DMS114 treated with DMSO at 0.1 percent for 48 hours (cell line): ENCODE results near the gene NCK2.
"Not testable (repeated sequence)": the region's sequence is repeated elsewhere in the genome, so short reads cannot be mapped to it uniquely, and the experiment has no call there.

Experiments
- DNase-seq: peaks from one replicate; lab custom pipeline; 2025; ENCODE audit not compliant: unreplicated experiment; lab: John Stamatoyannopoulos, UW

NCK2 gene

DNA sequence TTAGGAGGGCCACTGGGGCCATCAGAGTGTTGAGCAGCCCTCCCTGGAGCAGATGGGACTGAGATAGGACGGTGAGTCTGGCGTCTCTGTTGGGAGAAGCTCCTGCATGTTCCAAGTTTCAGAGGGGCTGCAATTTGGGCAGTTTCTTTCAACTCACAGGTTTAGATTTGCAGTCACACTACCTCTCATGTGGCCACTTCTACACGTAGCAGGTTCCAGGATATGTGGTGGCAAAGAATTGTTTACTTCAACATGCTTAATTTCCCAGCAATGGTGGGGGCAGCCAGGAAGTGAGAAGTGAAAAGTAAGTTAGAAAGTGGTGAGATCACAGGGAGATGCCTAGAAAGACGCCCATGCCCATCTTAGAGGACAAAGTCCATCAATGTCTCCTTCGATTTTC lies 9.3 kb downstream of the NCK2 start:
- no peak for DNase-seq

DNA sequence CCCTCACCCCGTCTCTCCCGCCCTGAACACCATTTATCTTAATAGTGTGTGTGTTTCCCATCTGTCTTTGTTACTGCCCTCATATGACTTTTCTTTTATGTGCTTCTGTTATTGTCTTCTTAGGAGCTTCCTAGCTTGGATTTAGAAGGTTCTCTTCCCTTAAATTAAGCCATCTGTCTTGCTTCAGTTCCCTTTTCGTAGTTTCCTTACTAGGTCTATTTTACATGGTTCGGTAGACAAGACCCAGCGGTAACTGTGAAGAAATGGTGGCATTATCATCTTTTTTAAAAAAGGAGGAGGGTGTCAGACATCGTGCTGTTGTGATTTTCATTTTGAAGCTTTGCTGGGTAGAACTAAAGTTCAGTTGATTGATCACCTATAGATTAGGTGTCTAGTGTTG lies 10.3 kb downstream of the NCK2 start:
- DNase-seq = no peak

DNA sequence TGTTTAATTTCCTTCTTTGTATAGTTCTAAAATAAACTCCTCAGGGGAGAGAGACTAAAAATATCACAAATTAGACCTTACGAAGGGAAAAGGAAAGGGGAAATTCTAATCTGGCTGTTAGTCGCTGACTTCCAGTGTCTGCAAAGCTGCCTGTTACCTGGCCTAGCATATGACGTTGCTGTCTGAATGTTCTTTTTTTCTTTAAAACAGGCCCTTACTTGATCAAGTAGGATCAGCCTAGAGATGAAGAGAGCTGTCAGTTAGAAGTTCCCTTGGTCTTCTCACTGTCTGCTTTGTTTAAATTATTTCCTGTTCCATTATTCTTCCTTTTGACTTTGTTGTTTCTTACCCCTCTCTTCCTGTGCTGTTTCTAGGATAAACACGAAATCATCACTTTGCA lies 11.2 kb downstream of the NCK2 start:
- DNase-seq = no peak

DNA sequence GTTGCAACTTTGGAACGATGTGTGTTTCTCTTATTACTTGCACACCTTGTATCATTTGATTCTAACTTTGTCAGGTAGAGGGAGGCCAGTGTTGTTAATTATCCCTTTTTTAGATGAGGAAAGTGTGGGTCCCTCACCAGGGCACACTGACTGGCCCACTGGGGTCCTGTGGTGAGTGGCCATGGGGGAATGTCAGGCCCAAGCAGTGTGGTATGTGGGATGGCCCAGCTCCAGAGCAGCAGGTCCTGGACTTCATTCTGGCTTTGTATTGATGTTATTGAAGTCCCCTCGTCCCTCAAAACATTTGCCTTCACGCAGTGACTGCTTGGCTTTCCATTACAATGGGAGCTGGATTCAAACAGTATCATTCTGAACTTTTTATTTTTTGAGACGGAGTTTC lies 11.7 kb downstream of the NCK2 start:
- DNase-seq = no peak

DNA sequence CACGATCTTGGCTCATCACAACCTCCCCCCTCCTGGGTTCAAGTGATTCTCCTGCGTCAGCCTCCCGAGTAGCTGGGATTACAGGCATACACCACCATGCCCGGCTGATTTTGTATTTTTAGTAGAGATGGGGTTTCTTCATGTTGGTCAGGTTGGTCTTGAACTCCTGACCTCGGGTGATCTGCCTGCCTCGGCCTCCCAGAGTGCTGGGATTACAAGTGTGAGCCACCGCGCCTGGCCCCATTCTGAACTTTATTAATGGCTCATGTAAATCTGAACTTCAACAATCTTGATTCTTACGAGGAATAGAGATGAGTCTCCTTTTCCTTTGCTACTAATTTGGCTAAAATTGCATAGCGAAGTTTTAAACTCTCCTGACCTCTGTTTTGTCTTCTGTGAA lies 12.2 kb downstream of the NCK2 start:
- not testable (repeated sequence) for DNase-seq

DNA sequence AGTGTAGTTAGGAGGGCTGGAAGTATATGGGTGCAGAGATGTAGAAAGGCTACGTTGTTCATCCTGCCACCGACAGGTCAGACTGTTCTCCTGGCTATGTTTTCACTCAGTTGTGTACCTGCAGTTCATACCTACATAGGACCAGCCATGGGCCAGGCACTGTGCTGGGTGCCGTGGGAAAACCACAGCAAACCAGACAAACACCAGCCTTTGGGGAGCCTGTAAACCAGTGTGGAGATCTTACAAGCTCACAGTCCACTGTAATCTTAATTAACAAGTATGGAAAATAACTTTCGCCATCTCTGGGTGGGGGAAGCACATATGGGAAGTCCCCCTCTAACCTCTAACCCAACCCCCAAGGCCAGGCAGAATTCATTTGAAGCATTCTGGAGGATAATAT lies 12.7 kb downstream of the NCK2 start:
- DNase-seq = no peak

DNA sequence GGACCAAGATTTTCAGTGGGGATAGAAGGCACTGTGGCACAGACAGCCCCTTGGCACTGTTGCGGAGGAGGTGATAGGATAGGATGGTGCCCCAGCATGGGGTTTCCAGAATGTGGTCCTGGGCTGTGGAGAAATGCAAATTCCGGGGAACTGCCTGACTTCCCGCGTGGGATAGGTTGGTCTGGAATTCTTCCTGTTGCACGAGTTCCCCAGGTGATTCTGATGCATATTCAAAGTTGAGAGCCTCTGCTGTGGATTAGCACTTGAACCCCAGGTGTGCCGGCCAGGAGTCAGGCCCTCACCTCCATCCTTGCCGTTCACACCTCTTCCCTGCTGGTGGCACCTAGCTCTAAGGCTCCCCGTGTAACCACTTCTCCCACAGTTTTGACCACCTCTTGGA lies 15.5 kb downstream of the NCK2 start:
- DNase-seq = no peak

DNA sequence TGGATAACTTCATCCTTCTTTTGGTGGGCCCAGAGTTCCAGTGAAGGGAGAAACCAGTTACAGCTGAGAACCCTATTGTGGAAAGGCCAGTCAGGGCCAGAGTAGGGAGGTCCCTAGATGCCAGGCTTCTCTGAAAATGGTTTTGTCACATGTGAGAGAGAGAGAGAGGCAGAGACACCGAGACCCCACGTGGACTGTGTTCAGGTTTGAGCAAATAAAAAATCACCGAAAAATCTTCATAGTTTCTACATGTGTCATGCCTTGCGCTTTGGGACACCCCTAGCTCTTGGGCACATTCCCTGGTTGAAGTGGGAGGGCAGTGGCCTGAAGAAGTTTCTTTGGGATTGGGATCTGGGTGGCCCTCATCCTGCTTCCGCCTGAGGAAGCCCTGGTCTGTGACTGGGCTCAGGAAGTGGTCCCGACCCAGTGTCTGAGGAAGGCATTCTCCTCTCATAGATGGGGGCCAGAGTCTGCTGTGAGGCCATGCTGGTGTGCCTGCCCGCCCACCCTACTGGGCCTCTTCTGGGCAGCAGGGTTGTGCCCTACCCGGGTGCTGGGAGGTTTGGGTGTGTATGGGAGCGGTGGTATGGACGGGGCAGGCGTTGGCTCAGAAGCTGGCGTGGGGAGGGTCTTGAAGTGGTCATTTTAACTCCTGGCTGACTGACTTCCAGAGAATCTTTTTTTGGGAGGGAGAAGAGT lies 16.1 kb downstream of the NCK2 start:
- DNase-seq = no peak

DNA sequence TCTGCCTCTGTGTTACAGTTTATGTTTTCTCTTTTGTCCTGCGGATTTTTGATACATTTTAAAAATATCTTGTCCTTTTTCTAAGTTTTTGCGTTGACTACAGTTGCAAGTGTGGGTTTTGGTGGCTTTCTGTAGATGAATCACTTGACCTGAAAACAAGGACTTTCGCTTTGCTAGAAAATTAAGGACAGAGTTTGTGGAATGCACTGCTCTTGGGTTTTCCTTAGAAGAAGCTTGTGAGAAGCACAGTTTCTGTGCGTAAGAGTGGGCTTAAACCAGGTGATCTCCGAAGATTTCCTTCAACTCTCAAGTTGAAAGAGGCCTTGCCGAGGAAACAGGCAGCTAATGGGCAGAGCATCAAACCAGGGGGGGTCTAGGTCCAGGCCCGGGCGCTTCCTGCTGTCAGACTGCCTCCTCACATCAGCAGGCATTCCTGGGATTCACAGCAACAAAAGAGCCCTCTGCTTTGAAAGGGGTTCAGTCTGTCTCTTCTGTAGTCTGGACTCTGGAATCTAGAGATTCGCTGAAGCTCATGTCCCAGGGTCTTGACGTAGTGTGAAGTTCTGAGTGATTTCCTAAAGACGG lies 17.3 kb downstream of the NCK2 start:
- no peak for DNase-seq

DNA sequence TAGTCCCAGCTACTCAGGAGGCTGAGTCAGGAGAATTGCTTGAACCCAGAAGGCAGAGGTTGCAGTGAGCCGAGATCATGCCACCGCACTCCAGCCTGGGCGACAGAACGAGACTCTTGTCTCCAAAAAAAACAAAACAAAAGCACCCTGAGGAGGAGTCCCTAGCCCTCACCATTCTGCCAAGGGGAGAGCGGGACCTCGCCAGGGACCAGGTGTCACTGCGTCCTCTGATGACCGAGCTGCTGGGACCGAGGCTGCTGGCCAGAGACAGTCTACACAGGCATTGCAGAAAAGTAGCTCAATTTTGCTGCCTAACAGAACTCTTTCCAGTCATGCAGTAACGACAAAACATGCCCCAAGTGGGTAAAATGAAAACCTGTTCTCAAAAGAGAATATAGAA lies 18.4 kb downstream of the NCK2 start:
- DNase-seq = no peak

DNA sequence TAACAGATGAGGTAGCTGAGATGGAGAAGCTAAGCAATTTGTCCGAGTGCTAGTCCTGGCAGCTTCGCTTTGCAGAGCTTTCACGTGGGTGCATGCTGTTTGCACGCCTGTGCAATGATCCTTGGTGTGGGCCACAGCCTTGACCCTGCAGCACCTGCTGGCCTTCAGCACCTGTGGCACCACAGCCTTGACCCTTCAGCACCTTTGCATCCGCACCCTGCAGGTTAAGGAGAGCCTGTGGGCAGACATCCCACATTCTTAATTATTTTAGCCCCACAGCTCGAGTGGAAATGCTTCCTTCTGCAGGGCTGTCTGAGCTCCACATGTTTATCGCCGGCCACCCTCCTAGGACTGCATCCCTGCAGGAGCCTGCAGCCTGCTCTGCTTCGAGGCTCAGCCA lies 19.3 kb downstream of the NCK2 start:
- DNase-seq = no peak

DNA sequence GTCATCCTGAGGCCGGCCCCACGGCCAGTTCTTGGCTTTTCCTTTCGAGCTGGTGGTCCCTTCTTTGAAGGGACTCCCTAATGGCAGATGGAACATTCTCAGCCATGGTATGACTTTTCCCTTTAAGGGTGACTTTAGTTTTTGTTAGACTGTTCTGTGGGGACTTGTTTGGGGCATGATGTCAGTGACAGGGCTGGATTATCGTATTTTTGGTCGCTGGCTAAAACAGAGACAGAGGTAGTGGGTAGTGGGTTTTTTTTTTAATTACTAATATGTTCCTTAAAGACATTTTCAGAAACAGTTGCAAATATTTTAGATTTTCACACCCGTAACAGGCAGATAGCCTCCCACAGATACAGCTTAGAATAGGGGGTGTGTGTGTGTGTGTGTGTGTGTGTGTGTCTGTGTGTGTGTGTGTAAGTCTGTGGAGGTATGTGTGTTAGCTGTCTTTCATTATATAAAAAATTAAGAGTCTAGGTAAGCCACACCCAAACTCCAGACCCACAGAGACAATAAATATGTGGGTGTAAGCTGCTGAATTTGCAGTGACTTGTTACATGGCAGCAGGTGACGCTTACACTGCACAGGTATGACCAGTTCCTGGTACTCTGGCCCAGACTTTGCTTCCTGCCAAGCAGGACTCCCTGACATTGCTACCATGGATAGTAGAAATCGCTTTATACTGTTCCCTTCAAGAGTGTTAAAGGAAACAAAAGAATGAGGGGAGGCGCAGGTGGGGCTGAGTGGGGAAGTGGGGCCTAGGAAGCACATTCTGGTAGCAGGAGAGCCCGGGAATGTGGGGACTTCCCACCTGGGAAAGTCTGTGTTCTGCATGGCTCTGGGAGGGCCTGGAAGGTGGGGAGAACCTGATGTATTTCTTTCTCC lies 20.9 kb downstream of the NCK2 start:
- no peak for DNase-seq

DNA sequence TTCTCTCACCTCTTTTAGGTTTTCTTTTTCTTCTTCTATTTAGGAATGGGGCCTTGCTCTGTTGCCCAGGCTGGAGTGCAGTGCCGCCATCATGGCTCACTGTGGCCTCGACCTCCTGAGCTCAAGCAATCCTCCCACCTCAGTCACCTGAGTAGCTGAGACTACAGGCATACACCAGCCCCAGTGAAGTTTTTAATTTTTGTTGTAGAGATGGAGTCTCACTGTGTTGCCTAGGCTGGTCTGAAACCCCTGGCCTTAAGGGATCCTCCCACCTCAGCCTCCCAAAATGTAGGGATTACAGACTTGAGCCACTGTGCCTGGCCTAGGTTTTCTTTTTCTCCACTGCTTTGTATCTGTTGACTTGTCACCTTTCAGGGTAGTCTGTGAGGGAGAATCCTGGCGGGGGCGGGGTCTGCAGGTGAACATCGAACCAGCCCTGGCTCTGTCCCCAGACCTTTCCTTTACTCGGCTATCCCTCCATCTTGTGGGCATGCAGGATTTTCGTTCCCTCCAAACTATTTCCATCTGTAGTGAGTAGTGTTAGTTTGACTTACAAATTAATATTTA lies 21.7 kb downstream of the NCK2 start:
- no peak for DNase-seq

DNA sequence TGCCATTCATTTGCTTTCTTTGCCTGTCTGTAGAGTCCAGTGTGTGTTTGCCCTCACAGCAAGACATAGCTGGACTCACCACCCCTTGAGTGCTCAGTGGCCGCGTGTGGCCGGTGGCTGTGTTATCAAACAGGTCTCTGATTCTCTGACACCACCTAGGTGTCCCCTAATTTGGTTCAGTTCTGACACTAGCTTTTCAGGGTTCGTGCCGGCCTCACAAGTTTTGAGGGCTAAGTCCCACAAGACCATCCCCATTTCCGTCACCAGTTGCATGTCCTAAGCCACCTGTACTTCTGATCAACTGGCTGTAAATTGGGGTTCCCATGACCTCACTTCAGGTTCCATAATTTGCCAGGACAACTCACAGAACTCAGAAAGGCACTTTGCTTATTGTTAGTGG lies 23.5 kb downstream of the NCK2 start:
- DNase-seq = no peak

DNA sequence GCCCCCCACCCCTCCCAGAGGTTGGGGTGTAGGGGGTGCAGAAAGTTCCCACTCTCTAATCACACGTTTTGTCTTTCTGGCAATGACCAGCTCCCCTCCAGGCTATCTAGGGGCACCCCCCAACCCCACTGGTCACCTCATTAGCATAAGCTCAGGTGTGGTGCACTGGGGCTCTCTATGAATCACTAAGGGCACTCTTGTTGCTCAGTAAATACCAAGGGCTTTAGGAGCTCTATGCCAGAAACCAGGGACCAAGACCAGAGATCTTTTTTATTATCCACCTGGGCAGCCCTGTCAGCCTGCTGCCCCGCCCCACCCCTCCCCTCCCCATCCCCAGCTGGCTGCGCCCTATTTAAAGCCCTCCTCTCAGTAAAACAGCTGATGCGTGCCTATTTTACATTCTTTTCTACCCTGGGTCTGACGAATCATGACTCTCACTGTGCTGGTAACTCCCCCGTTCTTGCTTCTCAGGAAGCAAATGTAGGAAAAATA lies 24.3 kb downstream of the NCK2 start:
- DNase-seq = no peak

DNA sequence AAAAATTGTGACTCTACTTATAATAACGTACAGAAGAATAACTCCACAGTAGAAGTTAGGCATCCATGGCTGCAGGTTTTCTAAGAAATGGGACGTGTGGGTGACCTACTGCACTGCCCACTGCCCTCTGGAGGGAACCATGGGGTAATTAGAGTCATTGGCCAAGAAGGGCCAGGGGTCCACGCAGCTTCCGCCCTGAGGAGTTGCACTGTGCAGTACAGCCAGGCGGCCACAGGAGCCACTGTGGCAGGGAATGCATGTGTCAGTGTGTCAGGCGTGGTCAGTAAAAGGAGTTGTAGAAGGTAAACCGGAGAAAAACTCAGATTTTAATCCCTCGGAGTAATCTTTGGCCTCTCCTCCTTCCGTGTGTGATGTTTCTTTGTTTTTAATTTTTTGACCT lies 24.8 kb downstream of the NCK2 start:
- DNase-seq = no peak

DNA sequence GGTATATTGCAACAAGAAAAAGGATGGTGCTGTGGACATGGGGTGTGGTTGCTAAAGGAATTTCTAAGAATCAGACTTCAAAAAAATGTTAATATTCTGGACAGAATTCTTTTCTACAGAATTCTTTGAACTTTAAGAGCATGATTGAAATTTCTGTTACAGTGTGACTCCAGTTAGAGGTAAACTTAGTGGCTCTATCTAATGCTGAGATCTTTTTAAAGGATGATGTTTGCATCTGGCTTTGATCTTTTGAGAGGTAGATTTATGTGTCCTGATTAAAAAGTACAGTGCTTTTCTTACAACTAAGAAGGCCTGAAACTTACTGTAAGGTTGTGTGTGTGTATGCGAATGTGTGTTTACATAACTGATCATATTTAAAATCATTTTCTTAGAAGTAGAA lies 25.4 kb downstream of the NCK2 start:
- DNase-seq = no peak

DNA sequence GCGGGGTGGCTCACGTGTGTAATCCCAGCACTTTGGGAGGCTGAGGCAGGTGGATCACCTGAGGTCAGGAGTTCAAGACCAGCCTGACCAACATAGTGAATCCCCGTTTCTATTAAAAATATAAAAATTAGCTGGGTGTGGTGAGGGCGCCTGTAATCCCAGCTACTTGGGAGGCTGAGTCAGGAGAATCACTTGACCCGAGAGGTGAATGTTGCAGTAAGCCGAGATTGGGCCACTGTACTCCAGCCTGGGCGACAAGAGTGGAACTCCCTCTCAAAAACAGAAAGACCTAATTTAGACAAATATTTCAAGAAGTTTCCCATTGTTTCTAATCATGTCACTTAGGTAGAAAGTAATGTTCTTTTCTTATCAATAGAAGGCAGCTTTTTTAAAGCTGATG lies 26.6 kb downstream of the NCK2 start:
- not testable (repeated sequence) for DNase-seq

DNA sequence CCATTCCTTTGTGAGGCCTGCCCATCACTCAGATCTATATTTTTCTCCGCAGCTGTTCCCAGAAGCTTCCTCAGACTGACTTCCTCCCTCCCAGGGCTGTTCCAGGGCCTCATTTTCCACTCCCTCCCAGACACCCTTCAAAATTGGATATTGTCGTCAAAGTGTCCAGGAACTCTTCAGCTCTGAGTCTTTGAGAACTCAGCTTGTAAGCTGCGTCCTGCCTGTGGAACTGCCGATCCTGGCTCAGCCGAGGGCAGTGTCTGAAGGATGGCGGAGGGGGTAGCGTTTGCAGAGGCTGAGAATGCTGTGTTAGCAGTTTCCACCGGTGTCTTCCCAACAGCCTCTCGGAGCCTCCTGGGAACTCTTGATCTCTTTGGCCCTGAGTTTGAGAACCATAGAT lies 27.1 kb downstream of the NCK2 start:
- no peak for DNase-seq

DNA sequence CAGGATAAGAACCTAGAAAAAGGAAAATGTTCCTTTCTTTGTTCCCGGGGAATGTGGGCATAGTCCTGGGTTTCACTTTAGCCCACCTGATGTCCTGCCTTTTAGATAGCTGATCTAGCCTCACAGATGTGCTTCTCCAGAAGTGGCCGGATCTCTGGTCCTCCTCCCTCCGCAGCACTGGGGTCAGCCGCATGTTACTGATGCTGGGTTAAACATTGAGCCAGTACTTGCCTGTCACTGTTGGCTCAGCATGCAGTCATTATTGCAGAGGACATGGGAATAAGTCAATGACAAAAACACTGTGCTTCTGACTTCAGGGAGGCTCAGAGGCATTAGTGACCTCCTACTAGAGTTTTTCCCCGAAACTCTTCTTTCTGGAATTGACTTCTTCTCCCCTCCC lies 27.6 kb downstream of the NCK2 start:
- DNase-seq = no peak

DNA sequence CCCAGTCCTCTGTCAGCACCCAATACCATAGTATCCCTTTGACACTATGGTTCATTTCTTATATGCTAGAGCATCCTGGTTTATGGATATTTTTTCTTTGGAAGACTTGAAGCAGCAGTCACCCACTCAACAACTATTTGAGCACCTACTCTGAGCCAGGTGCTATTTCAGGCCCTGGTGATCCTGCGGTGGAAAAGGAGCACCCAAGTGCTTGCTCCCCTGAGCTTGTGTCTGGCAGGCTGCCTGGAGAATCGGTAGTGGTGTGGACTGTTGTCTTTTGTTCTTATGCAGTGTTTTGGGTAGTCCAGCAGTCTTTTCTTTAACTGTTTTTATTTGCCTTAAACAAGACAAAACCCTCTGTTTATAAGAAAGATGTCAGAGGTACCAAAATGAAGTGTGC lies 28.9 kb downstream of the NCK2 start:
- no peak for DNase-seq
